Stomach (tissue), 8 donors: ENCODE data around the gene CUZD1. TPM values are rescaled to one million over a fixed set of nuclear protein-coding genes. Genes with fewer than 3 reads are reported as not detected.

Experiments used
- polyA plus RNA-seq, 3 donors: library from polyadenylated mRNA; stranded (reverse); fragments of 200-250 nt; gene quantifications; one replicate each; pipeline ENCODE4 v1.2.3, GENCODE V29; 2013
- total RNA-seq, 5 donors: library from RNA; depleted of rRNA; stranded (reverse); fragments of >200 nt; gene quantifications; one replicate each; pipeline versions ENCODE4 v1.1.0 to v1.2.3, GENCODE V29; 2014 to 2016
- donor health status: healthy with polysubstance abuse.
- donor health status: Bipolar disorder and iron deficiency.
- donor health status: healthy.

The CUZD1 gene
- total and polyA plus RNA-seq, 8 donors: 0.44 to 14.1 (median 0.58) TPM; not detected in 2

Other genes with a start within 250 kb of the CUZD1 start
- gene C10orf120, start 146.0 kb downstream of the CUZD1 start, total RNA-seq: not detected
- gene C10orf120, start 146.0 kb downstream of the CUZD1 start, polyA plus RNA-seq: not detected
- gene FAM24B, start 33.7 kb upstream of the CUZD1 start, total RNA-seq: 1 to 10 TPM in 3 of 5 donors, not detected in 2; 2.0 to 4.5 (median 2.0) TPM
- gene FAM24B, start 33.7 kb upstream of the CUZD1 start, polyA plus RNA-seq: 1 to 10 TPM; 3.1 to 4.3 (median 3.7) TPM
- not detected for gene FAM24A, start 64.8 kb upstream of the CUZD1 start, total RNA-seq
- not detected for gene FAM24A, start 64.8 kb upstream of the CUZD1 start, polyA plus RNA-seq
- gene C10orf88, start 108.4 kb upstream of the CUZD1 start, total RNA-seq: 10 to 100 TPM in 1 of 5 donors, 1 to 10 TPM in 4; 1.7 to 17.1 (median 5.9) TPM
- 1 to 10 TPM; 3.1 to 4.0 (median 3.2) TPM for gene C10orf88, start 108.4 kb upstream of the CUZD1 start, polyA plus RNA-seq
- gene PSTK, start 134.5 kb upstream of the CUZD1 start, total RNA-seq: 10 to 100 TPM in 1 of 5 donors, 1 to 10 TPM in 2, not detected in 2; 1.2 to 11.6 (median 5.0) TPM
- 1 to 10 TPM; 3.5 to 4.4 (median 3.8) TPM for gene PSTK, start 134.5 kb upstream of the CUZD1 start, polyA plus RNA-seq
- gene IKZF5, start 162.9 kb upstream of the CUZD1 start, total RNA-seq: 10 to 100 TPM in 2 of 5 donors, 1 to 10 TPM in 3; 3.5 to 18.5 (median 9.8) TPM
- gene IKZF5, start 162.9 kb upstream of the CUZD1 start, polyA plus RNA-seq: 1 to 10 TPM; 5.4 to 8.4 (median 5.5) TPM
- gene ACADSB, start 163.1 kb upstream of the CUZD1 start, total RNA-seq: 10 to 100 TPM in 4 of 5 donors, 1 to 10 TPM in 1; 3.8 to 19.1 (median 12.9) TPM
- gene ACADSB, start 163.1 kb upstream of the CUZD1 start, polyA plus RNA-seq: 10 to 100 TPM in 1 of 3 donors, 1 to 10 TPM in 2; 8.2 to 10.7 (median 8.8) TPM